H9 (cell line): ENCODE results near the gene STOM. TPM values are rescaled to one million over a fixed set of nuclear protein-coding genes. Genes with fewer than 3 reads are reported as not detected.

Experiments
- DNase-seq: peaks from one replicate; pipeline ENCODE4 v3.0.0-alpha.2; 2017
- H2AFZ ChIP-seq: one replicate; pipeline ENCODE4 v1.6.1; 2013; ENCODE audit warnings: mild to moderate bottlenecking, low read length, control low read depth, moderate library complexity
- H2AK5ac ChIP-seq: 2 replicates; pipeline ENCODE4 v1.6.1; 2013; ENCODE audit warnings: low read length, control low read depth, mixed read lengths; ENCODE audit not compliant: insufficient read length
- H2BK120ac ChIP-seq: one replicate; pipeline ENCODE4 v1.6.1; 2013; ENCODE audit warnings: low read depth, mild to moderate bottlenecking, low read length, control low read depth, inconsistent platforms; ENCODE audit not compliant: poor library complexity, severe bottlenecking
- H2BK12ac ChIP-seq: 2 replicates; pipeline ENCODE4 v1.6.1; 2013; ENCODE audit warnings: low read length, control low read depth, mixed read lengths, low read depth; ENCODE audit not compliant: insufficient read length
- H2BK15ac ChIP-seq: 2 replicates; pipeline ENCODE4 v1.6.1; 2013; ENCODE audit warnings: low read depth, low read length, control low read depth
- H2BK20ac ChIP-seq: one replicate; pipeline ENCODE4 v1.6.1; 2013; ENCODE audit warnings: low read depth, mild to moderate bottlenecking, low read length, control low read depth, inconsistent platforms; ENCODE audit not compliant: poor library complexity, severe bottlenecking
- H2BK5ac ChIP-seq: 2 replicates; pipeline ENCODE4 v1.6.1; 2013; ENCODE audit warnings: low read length, control low read depth, mixed read lengths; ENCODE audit not compliant: insufficient read length
- H3K14ac ChIP-seq: 2 replicates; pipeline ENCODE4 v1.6.1; 2013; ENCODE audit warnings: low read length, control low read depth; ENCODE audit not compliant: insufficient read depth
- H3K18ac ChIP-seq: 2 replicates; pipeline ENCODE4 v1.6.1; 2013; ENCODE audit warnings: low read depth, mild to moderate bottlenecking, mixed read lengths, low read length, control low read depth; ENCODE audit not compliant: insufficient read length
- H3K23ac ChIP-seq: 2 replicates; pipeline ENCODE4 v1.6.1; 2013; ENCODE audit warnings: low read length, control low read depth, mixed read lengths, low read depth; ENCODE audit not compliant: insufficient read length
- H3K23me2 ChIP-seq: 2 replicates; pipeline ENCODE4 v1.6.1; 2013; ENCODE audit warnings: low read depth, mild to moderate bottlenecking, mixed read lengths, low read length, control low read depth; ENCODE audit not compliant: insufficient read length, poor library complexity, severe bottlenecking
- H3K27ac ChIP-seq: 2 replicates; pipeline ENCODE4 v1.5.1; 2013; ENCODE audit warnings: low read length, control low read depth, mixed read lengths, low read depth; ENCODE audit not compliant: insufficient read length
- H3K27me3 ChIP-seq: 2 replicates; pipeline ENCODE4 v1.6.1; 2013; ENCODE audit warnings: low read length, control low read depth, inconsistent platforms; ENCODE audit not compliant: insufficient read depth
- H3K4ac ChIP-seq: 2 replicates; pipeline ENCODE4 v1.6.1; 2013; ENCODE audit warnings: low read depth, mild to moderate bottlenecking, control low read depth, inconsistent platforms, low read length, moderate library complexity
- H3K4me1 ChIP-seq: 2 replicates; pipeline ENCODE4 v1.6.1; 2013; ENCODE audit warnings: low read length, control low read depth, inconsistent platforms; ENCODE audit not compliant: insufficient read depth
- H3K4me2 ChIP-seq: 2 replicates; pipeline ENCODE4 v1.6.1; 2013; ENCODE audit warnings: low read length, control low read depth, mixed read lengths; ENCODE audit not compliant: insufficient read length, insufficient read depth
- H3K56ac ChIP-seq: 2 replicates; pipeline ENCODE4 v1.6.1; 2013; ENCODE audit warnings: low read depth, mild to moderate bottlenecking, mixed read lengths, low read length, control low read depth; ENCODE audit not compliant: insufficient read length
- H3K79me1 ChIP-seq: 2 replicates; pipeline ENCODE4 v1.6.1; 2013; ENCODE audit warnings: low read depth, mild to moderate bottlenecking, moderate library complexity, low read length, control low read depth, inconsistent platforms; ENCODE audit not compliant: insufficient read depth, poor library complexity, severe bottlenecking
- H3K79me2 ChIP-seq: 2 replicates; pipeline ENCODE4 v1.6.1; 2013; ENCODE audit warnings: low read length, control low read depth, inconsistent platforms; ENCODE audit not compliant: insufficient read depth
- H3K9ac ChIP-seq: 2 replicates; pipeline ENCODE4 v1.6.1; 2013; ENCODE audit warnings: low read length, control low read depth, mixed read lengths; ENCODE audit not compliant: insufficient read length; ENCODE audit errors: extremely low read depth
- H3K9me3 ChIP-seq: one replicate; pipeline ENCODE4 v1.6.1; 2013; ENCODE audit warnings: low read depth, low read length, inconsistent platforms; ENCODE audit not compliant: control insufficient read depth
- H3T11ph ChIP-seq: one replicate; pipeline ENCODE4 v1.6.1; 2013; ENCODE audit warnings: mild to moderate bottlenecking, low read length, control low read depth, inconsistent platforms
- H4K20me1 ChIP-seq: one replicate; pipeline ENCODE4 v1.6.1; 2013; ENCODE audit not compliant: control insufficient read depth, insufficient read length, insufficient read depth
- H4K5ac ChIP-seq: 2 replicates; pipeline ENCODE4 v1.6.1; 2013; ENCODE audit warnings: low read depth, mild to moderate bottlenecking, mixed read lengths, low read length, control low read depth; ENCODE audit not compliant: insufficient read length
- H4K8ac ChIP-seq: replicated peaks from 2 replicates; pipeline ENCODE4 v1.6.1; 2013; ENCODE audit warnings: low read length, control low read depth, mixed read lengths, low read depth; ENCODE audit not compliant: insufficient read length
- H4K91ac ChIP-seq: 2 replicates; pipeline ENCODE4 v1.6.1; 2013; ENCODE audit warnings: low read depth, mild to moderate bottlenecking, moderate library complexity, mixed read lengths, low read length, control low read depth; ENCODE audit not compliant: insufficient read length
- H3K27ac Mint-ChIP-seq, 3 experiments: 2 replicates in 2 of 3; 3 replicates in 1 of 3; pipeline ENCODE4 v1.8.0; 2020 to 2021; ENCODE audit warnings: mixed read lengths in 3 of 3, mild to moderate bottlenecking in 1 of 3, moderate library complexity in 1 of 3
- H3K27me3 Mint-ChIP-seq: 2 replicates; pipeline ENCODE4 v1.8.0; 2021; ENCODE audit warnings: low read depth, mild to moderate bottlenecking, moderate library complexity, mixed read lengths
- H3K36me3 Mint-ChIP-seq, 3 experiments: 2 replicates in 2 of 3; 3 replicates in 1 of 3; pipeline ENCODE4 v1.8.0; 2020 to 2021; ENCODE audit warnings: low read depth in 3 of 3, mixed read lengths in 3 of 3; ENCODE audit not compliant: insufficient read depth in 1 of 3
- H3K4me1 Mint-ChIP-seq, 2 experiments: 2 replicates each; pipeline ENCODE4 v1.8.0; 2020; ENCODE audit warnings: mixed read lengths in 2 of 2
- H3K4me3 Mint-ChIP-seq, 2 experiments: 2 replicates in 1 of 2; 3 replicates in 1 of 2; pipeline ENCODE4 v1.8.0; 2020 to 2021; ENCODE audit warnings: mild to moderate bottlenecking in 2 of 2, mixed read lengths in 2 of 2, moderate library complexity in 1 of 2
- H3K9me3 Mint-ChIP-seq, 2 experiments: 2 replicates in 1 of 2; 3 replicates in 1 of 2; pipeline ENCODE4 v1.8.0; 2020; ENCODE audit warnings: mild to moderate bottlenecking in 2 of 2, mixed read lengths in 2 of 2, moderate library complexity in 1 of 2
- CTCF ChIP-seq: fragments of 200-600 bp; sonication (generic); conservative IDR thresholded peaks from 3 replicates; pipeline ENCODE4 v1.8.0; 2021; ENCODE audit warnings: antibody characterized with exemption, mild to moderate bottlenecking
- WGBS: extraction: QIAGEN DNeasy Blood & Tissue Kit; methylation state at CpG from one replicate; pipeline ENCODE4 v1.1.7; 2013; ENCODE audit warnings: missing lambda C conversion rate, low lambda C conversion rate, mixed read lengths; ENCODE audit not compliant: insufficient read length; ENCODE audit errors: extremely low coverage; 5-methylcytosine and 5-hydroxymethylcytosine counted together
- long read RNA-seq: library from polyadenylated mRNA; unstranded; transcript quantifications from one replicate; pipeline ENCODE4 v2.0.0, GENCODE V29; 2020
- total RNA-seq: library from RNA; stranded (reverse); gene quantifications from 2 replicates; pipeline ENCODE4 v1.2.1, GENCODE V29; 2021

STOM gene, protein sequence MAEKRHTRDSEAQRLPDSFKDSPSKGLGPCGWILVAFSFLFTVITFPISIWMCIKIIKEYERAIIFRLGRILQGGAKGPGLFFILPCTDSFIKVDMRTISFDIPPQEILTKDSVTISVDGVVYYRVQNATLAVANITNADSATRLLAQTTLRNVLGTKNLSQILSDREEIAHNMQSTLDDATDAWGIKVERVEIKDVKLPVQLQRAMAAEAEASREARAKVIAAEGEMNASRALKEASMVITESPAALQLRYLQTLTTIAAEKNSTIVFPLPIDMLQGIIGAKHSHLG
- total RNA-seq = 14.5 and 15.3 TPM in 2 replicates
- long read RNA-seq, transcript STOM-201 (7 exons, 3,010 nt) = major isoform, 50 of 52 reads
- long read RNA-seq, partial matches to known transcripts = 0 of 52 reads
- long read RNA-seq, other reads (novel, unspliced or antisense) = 2 of 52 reads

DNA sequence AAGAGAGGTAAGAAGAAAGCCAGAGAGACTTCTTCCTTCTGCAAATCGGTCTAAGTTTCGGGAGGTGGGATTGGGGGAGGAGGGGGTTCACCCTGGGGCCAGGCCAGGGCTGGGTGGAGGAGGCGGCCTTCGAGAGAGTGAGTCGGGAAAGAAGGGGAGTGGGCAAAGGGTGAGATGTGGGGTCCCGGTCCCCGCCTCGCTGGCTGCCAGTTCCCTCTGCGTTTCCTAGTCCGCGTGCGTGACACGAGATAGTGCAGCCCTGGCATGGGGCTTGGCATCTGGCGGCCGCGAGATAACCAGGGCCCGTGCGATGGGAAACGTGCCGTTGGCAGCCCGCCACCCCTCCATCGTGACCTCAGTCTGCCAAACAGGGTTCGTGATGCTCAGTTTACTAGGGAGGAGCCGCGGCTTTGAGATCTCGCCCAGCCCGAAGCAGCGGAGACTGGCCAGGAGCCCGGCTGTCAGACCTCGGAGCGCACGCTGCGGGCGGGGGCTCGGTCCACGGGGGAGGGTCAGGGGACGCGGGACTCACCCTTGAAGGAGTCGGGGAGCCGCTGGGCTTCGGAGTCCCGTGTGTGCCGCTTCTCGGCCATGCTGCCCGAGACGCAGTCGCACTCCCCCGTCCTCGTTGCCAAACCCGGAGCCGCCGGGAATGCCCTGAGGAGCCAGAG, at the start of gene STOM:
Gene STOM (minus strand): TSS at position 656 of the 671 bp plus-strand sequence. CDS start 63 bp downstream, at position 593.
- no peak within 1 kb of the TSS for H4K5ac ChIP-seq
- H3K4me2 ChIP-seq = peak within 1 kb of the TSS; percentile 65
- H2AK5ac ChIP-seq = no peak within 1 kb of the TSS
- H3K36me3 Mint-ChIP-seq = peaks cover 4 to 9% (median 6%) of the 10 kb centered on the region in 3 experiments; a peak in 6 of 7 replicates
- peaks cover 14 to 33% of the 10 kb centered on the region in 2 experiments for H3K4me1 Mint-ChIP-seq
- no peaks in the 10 kb centered on the region for H3K9me3 ChIP-seq
- TF ChIP-seq CTCF = no peak
- no peak within 1 kb of the TSS for H4K8ac ChIP-seq
- H2AFZ ChIP-seq = no peak within 1 kb of the TSS
- peaks cover 5% of the 10 kb centered on the region for H3K23me2 ChIP-seq
- no peaks in the 10 kb centered on the region for H4K20me1 ChIP-seq
- H3K27me3 ChIP-seq = no peaks in the 10 kb centered on the region; the same call in 1 of the 2 replicates
- no peak within 1 kb of the TSS for H3K23ac ChIP-seq
- H3K56ac ChIP-seq = no peak within 1 kb of the TSS
- DNase-seq = no peak
- H2BK120ac ChIP-seq = no peak within 1 kb of the TSS
- no peak within 1 kb of the TSS; a peak in 1 of 7 replicates for H3K27ac Mint-ChIP-seq
- H3K4ac ChIP-seq = no peak within 1 kb of the TSS
- H3K79me2 ChIP-seq = no peaks in the 10 kb centered on the region
- peak within 1 kb of the TSS; percentile 41 for H3K18ac ChIP-seq
- WGBS = no CpG with 5 or more reads among the region's 52 CpGs
- H3K79me1 ChIP-seq = no peaks in the 10 kb centered on the region
- no peak within 1 kb of the TSS for H4K91ac ChIP-seq
- peaks cover 0 to 5% of the 10 kb centered on the region in 2 experiments; a peak in 3 of 5 replicates for H3K9me3 Mint-ChIP-seq
- no peak within 1 kb of the TSS for H3K27ac ChIP-seq
- H2BK12ac ChIP-seq = no peak within 1 kb of the TSS
- H3K27me3 Mint-ChIP-seq = peaks cover 39% of the 10 kb centered on the region
- no peak within 1 kb of the TSS for H2BK15ac ChIP-seq
- H3K4me1 ChIP-seq = no peaks in the 10 kb centered on the region
- peak within 1 kb of the TSS; percentile 66 to 81 for H3K4me3 Mint-ChIP-seq
- H2BK5ac ChIP-seq = no peak within 1 kb of the TSS
- peak within 1 kb of the TSS; percentile 59 for H3K14ac ChIP-seq
- peak within 1 kb of the TSS; percentile 23 for H3K9ac ChIP-seq
- H3T11ph ChIP-seq = no peak within 1 kb of the TSS
- H2BK20ac ChIP-seq = no peak within 1 kb of the TSS
